ENCODE results near the gene RNF123.

GRCh38 chr3:49721596-49721895 is 32.2 kb downstream of the RNF123 start:
- TF ChIP-seq CTCF (IDR thresholded peaks at IDR 0.05; ENCODE audit: low read length) (no peak), EZH2 (IDR thresholded peaks at IDR 0.05; ENCODE audit: borderline replicate concordance, low read length) (no peak)

All from OCI-LY1 (cell line).